NCI-H1436 treated with DMSO at 0.1 percent for 48 hours (cell line): Measurements from ENCODE around the gene BOD1.

Experiments
- DNase-seq: peaks from one replicate; lab custom pipeline; 2025; lab: John Stamatoyannopoulos, UW

BOD1 gene

DNA sequence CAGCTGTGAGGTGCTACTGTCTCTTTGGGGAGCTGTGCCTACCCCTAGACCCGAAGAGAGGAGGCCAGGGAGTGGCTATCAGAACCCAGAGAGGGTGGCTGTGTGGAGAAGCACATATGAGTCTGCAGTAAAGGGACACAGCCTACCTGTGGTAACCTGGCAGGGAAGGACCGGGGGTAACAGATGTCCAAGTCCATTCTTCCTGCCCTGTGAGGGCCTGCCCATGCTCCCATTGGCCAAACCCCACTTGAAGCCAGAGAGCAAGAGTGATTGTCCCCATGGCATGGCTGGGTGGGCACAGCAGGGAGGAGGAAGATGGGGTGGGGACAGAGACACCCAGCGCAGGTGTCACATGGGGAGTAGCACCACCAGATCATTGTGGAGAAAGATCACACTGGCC is 39.3 kb downstream of the BOD1 start:
- DNase-seq, result no peak

DNA sequence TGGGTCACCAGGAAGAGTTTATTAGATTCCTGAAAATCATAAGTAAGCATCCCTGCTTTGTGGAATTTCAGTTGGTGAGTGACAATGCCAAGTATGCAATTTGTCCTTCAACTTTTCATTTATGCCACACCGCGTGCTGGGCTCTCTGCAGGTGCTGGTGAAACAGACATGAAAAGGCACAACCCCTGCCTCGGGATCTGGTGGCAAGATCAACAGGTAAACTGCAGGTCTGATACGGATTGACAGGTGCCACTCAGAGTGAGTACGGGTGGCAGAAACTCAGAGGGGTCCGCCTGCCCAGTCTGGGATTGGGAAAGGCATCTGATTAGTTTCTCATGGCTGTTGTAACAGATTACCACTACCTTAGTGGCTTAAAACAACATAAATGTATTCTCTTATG is 40.5 kb downstream of the BOD1 start:
- no peak for DNase-seq

DNA sequence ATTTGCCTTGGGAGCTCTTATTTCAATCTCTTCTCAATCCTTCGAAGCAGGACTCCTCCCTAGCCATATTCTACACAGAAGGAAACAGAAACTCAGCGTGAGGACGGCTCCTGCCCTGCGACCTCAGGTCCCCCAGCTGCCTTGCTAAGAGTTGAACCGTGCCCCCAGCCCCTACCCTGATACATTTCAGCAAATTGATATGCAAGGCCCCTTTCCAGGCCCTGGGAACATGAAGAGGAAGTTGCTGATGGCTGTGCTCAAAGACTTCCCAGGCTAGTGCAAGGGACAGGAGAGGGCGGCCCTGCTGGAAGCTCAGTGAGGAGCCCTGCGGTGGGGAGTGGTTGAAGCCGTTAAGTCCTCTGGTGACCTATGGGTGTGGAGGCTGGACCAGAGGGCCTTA is 41.5 kb downstream of the BOD1 start:
- no peak for DNase-seq

DNA sequence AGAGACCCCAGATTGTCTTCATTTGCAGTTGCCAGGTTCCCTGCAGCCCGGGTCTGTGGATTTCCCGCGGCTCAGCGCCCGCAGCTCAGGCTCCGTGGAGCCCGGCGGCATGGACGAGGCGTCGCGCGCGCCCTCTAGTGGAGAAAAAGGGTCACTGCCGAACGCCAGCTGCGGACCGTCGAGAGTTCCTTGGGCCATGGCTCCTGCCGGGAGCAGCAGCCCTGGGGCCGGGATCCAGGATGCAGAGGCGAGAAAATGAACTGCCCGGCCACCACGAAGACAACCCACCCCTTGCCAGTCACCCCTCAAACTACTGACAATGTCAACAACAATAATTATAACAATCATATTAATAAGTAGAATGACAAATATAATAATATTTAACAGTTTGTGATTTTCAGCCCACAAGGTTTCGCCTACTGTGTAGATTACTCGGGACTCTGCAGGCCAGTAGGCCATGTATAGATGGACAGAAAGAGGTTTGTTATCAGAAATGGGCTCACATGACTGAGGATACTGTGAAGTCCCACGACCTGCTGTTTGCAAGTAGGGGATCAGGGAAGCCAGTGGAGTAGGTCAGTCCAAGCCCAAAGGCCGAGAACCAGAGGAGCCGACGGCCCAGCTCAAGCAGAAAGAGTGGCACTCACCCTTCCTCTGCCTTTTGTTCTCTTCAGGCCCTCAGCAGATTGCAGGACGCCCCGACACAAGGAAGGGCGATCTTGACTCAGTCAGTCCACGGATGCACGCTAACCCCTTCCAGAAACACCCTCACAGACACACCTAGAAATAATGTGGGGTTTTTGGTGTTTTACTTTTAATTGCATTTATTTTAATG is 43.1 kb downstream of the BOD1 start:
- no peak for DNase-seq

DNA sequence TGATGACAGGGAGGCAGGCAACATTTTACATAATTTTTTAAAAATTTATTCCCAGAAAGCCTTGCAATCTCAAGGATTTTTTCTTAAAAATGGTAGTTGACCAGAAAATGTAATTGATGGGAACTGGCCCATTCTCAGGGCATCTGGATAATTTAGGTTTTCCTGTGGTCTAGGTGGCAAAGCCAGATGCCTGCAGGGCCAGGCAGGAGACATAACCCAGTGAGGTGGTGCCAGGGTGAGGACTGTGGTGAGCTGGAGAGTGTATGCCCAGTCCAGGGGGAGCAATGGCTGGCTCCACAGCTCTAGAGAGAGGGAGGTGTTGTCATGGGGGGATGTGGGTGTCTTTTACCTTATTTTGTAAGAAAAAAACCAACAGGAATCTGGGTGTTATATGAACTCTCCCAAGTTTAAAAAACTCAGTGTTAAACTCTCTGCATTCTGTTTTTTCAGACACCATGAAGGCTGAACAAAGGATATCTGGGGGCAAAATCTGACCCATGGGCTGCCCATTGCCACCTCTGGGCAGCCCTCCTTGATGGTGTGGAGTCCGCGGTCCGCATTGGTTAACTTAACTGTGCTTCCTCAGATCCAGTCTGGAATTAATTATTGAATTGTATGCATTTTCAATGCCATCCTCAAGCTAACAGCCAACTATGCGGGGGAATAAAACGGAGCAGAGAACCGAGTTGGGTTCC is 43.9 kb downstream of the BOD1 start:
- DNase-seq, result no peak

DNA sequence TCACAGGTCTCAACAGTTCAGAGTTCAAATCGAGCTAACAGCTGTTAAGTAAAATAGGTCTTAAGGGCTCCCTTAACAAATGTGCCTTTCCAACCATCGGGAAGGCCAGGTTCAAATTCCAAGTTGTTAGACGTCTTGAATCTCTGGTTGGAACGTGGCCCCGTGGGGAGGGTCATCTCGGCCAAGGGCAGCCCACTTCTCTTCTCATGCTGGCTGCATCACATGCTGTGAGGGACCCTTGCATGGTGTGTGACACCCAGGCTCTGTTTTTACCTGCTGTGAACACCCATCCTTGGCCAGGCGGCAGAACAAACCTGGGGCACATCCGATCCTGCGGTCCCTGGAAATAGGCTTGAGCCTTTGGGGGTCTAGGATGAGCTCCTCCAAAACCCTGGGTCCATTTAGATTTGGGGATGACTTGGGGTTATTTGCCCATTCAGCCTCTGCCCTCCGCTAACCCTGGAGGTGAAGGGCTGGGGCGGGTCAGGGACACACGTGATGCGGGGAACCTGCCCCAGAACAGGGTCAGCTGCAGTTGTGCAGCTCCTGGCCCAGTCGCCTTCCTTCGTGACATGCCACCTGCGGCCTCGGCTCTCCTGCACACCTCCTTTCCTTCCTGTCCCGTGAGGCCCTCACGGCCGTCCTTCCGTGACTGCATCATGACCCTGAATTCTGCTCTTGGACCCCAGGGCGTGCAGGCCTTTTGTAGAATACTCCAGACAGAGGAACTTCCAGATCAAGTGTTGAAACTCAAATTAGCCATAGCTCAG is 45.9 kb downstream of the BOD1 start:
- no peak for DNase-seq

DNA sequence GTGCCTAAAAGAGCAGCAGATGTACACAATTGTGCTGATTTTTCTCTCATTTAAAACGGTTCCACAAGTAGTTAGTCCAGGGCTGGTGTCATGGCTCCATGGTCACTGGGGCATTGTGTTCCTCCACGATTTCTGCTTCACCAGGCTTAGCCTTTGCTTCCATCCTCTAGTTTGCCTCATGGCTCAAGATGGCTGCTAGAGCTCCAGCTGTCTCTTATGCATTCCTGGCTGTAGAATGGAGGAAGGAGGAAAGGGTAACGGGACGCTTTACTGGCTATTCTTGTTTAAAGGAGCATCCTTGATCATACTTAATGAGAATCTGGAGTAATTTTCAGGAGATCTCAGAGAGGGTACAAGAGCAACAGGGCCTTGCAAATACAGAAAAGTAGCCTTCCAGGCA is 47.7 kb downstream of the BOD1 start:
- DNase-seq, result no peak

GRCh38 chr5:173568128-173568527 is 48.3 kb downstream of the BOD1 start:
- no peak for DNase-seq

GRCh38 chr5:173567548-173567947 is 48.9 kb downstream of the BOD1 start:
- no peak for DNase-seq

DNA sequence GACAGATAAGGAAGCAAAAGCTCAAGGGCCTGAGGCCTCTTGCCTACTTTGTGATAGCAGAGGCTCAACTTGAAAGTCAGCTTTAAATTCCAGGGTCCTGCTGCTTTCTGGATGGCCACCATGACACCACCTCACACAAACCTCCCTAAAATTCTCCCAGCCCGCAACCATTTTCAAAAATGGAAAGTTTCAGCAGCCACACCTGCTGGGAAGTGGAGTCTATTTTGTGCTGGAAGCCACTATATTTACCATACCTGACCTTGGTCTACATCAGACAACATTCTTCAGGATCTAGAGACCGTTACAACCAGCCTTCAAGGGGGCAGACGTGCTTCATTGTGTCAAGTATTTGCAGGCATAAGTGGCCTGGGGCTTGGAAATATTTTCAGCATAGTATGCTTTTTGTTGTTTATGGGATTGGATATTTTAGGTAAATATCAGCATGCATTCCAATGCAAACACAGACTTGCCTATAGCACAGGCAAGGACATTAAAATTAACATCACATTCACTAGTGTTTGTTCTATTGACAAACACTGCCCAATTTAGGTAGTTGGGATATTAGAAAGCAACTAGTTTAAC is 50.9 kb downstream of the BOD1 start:
- DNase-seq, result no peak

DNA sequence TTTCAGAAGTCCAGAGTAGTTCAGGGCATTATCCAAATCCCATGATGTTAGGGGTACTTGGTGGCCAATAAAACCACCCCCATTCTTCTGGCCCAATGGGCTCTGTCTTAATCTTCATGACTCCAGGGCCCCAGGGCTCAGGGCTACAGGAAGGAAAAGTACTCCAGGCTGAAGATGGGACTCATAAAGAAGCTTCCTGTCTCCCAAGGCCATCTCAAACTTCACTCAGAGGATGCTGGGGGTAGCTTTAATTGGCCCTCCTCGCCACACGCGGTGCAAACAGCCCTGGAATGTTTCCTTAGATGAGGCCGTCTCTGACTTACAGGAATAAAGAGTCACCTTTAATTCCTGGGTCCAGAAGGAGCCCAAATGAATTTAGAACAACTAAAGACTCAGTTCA is 52.3 kb downstream of the BOD1 start:
- no peak for DNase-seq

DNA sequence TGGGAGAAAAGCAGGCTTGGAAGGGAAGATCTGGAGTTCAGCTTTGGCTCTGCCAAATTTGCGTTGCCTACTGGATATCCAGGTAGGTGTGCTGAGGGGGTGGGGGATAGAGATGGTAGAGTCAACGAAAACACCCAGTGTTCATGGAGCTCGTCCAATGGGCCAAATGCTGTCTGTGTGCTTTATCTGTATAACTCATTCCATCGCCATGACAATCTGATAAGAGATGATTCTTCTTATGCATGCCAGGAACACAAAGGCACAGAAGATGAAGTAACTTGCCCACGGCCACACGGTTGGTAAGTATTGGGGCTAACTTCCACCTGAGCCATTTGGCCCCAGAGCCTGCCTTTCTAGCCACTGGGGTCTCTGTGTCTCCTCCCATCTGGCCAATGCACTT is 53.2 kb downstream of the BOD1 start:
- no peak for DNase-seq

GRCh38 chr5:173562451-173562850 is 54.0 kb downstream of the BOD1 start:
- no peak for DNase-seq
